Suprapubic skin (tissue), 3 donors: ENCODE data around the gene PMEPA1.

Experiments used
- POLR2A ChIP-seq, 2 donors: fragments of 450-650 bp; IDR thresholded peaks; one replicate each; pipeline ENCODE4 v1.6.1; 2017; ENCODE audit warnings: antibody characterized with exemption in 2 of 2, mild to moderate bottlenecking in 2 of 2, moderate library complexity in 2 of 2
- TF ChIP-seq, protein P1 (sequence below), 2 donors: fragments of 200-600 bp in 1 of 2; fragments of 450-650 bp in 1 of 2; sonication (generic) in 1 of 2; IDR thresholded peaks; one replicate each; pipeline ENCODE4 v1.5.1; 2016 to 2019; ENCODE audit warnings: antibody characterized with exemption in 2 of 2, mild to moderate bottlenecking in 1 of 2, moderate library complexity in 1 of 2

DNA sequence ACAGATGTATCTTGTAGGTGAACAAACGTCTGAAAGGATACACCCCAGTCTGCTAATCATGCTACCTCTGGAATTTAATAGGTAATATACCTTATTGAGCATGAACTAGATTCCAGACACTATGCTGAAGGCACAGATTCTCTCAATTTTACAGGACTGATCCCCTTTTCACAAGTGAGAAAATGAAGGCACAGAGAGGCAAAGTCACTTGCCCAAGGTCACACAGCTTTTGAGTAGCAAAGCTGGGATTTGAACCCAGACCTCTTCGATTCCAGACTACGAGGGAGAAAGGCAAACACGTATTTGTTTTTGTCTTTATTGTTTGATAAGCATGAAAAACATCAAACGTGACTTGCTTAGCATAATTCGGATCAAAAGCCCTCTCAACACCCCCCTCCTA lies 34.4 kb upstream of the PMEPA1 start:
- TF ChIP-seq POLR2A (IDR thresholded peaks at IDR 0.05), result no peak
- TF ChIP-seq, protein P1, sequence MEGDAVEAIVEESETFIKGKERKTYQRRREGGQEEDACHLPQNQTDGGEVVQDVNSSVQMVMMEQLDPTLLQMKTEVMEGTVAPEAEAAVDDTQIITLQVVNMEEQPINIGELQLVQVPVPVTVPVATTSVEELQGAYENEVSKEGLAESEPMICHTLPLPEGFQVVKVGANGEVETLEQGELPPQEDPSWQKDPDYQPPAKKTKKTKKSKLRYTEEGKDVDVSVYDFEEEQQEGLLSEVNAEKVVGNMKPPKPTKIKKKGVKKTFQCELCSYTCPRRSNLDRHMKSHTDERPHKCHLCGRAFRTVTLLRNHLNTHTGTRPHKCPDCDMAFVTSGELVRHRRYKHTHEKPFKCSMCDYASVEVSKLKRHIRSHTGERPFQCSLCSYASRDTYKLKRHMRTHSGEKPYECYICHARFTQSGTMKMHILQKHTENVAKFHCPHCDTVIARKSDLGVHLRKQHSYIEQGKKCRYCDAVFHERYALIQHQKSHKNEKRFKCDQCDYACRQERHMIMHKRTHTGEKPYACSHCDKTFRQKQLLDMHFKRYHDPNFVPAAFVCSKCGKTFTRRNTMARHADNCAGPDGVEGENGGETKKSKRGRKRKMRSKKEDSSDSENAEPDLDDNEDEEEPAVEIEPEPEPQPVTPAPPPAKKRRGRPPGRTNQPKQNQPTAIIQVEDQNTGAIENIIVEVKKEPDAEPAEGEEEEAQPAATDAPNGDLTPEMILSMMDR (IDR thresholded peaks at IDR 0.05), result no peak
